HepG2 (cell line): Measurements from ENCODE around the gene GDF11. TPM values are rescaled to one million over a fixed set of nuclear protein-coding genes. Genes with fewer than 3 reads are reported as not detected.
A peak's percentile ranks its signal among the peaks of the same experiment; 100 is the strongest.

Experiments used
- KAT8 ChIP-seq: IDR thresholded peaks from 2 replicates; pipeline ENCODE4 v1.6.1; 2016; ENCODE audit warnings: missing genetic modification reagents, missing compliant biosample characterization
- MIER2 ChIP-seq: IDR thresholded peaks from 2 replicates; pipeline ENCODE4 v1.6.1; 2016; ENCODE audit warnings: missing biosample characterization, missing genetic modification reagents
- RFXAP ChIP-seq: sonication (generic); formaldehyde crosslinking; IDR thresholded peaks from 2 replicates; pipeline ENCODE4 v1.4.0; 2020; ENCODE audit warnings: missing genetic modification reagents, borderline replicate concordance
- ZNF337 ChIP-seq: sonication (generic); formaldehyde crosslinking; IDR thresholded peaks from 2 replicates; pipeline ENCODE4 v1.5.1; 2020; ENCODE audit warnings: missing genetic modification reagents, low read depth, mild to moderate bottlenecking, borderline replicate concordance
- ZSCAN9 ChIP-seq: IDR thresholded peaks from 2 replicates; pipeline ENCODE4 v1.6.1; 2016; ENCODE audit warnings: borderline replicate concordance
- polyA plus RNA-seq, 8 experiments: library from polyadenylated mRNA; depleted of rRNA in 3 of 8; stranded (reverse) in 7 of 8; unstranded in 1 of 8; fragments of >200 nt; fragmentation: Illumina TruSeq in 4 of 8; extraction: Trizol in 4 of 8; gene quantifications; 2 replicates each; pipeline versions ENCODE4 v1.2.1 to v1.2.3, GENCODE V29; 2011 to 2016; ENCODE audit warnings: low read depth in 4 of 8, missing spikeins in 1 of 8, mixed read lengths in 1 of 8; ENCODE audit not compliant: insufficient read depth in 1 of 8
- total RNA-seq, 5 experiments: library from RNA; depleted of rRNA; stranded (reverse); fragments of >200 nt; fragmentation: Illumina TruSeq; extraction: Trizol; gene quantifications; 2 replicates each; pipeline ENCODE4 v1.2.3, GENCODE V29; 2016; ENCODE audit warnings: low read depth in 1 of 5
- TF ChIP-seq, protein P1 (sequence below): sonication (generic); formaldehyde crosslinking; conservative IDR thresholded peaks from 2 replicates; pipeline ENCODE4 v1.5.0; 2020; ENCODE audit warnings: missing genetic modification reagents
- TF ChIP-seq, protein P2 (sequence below): sonication (generic); formaldehyde crosslinking; IDR thresholded peaks from 2 replicates; pipeline ENCODE4 v1.5.0; 2020; ENCODE audit warnings: mild to moderate bottlenecking, missing genetic modification reagents
- TF ChIP-seq, protein P3 (sequence below): sonication (generic); formaldehyde crosslinking; IDR thresholded peaks from 2 replicates; pipeline ENCODE4 v1.5.0; 2020; ENCODE audit warnings: missing genetic modification reagents
- TF ChIP-seq, protein P4 (sequence below): sonication (generic); formaldehyde crosslinking; IDR thresholded peaks from 2 replicates; pipeline ENCODE4 v1.4.0; 2020; ENCODE audit warnings: missing genetic modification reagents, borderline replicate concordance
- TF ChIP-seq, protein P5 (sequence below): sonication (generic); formaldehyde crosslinking; IDR thresholded peaks from 2 replicates; pipeline ENCODE4 v1.4.0; 2020; ENCODE audit warnings: missing genetic modification reagents
- TF ChIP-seq, protein P6 (sequence below): sonication (generic); formaldehyde crosslinking; IDR thresholded peaks from 2 replicates; pipeline ENCODE4 v1.5.0; 2020; ENCODE audit warnings: mild to moderate bottlenecking, missing genetic modification reagents
- TF ChIP-seq, protein P7 (sequence below): sonication (generic); formaldehyde crosslinking; IDR thresholded peaks from 2 replicates; pipeline ENCODE4 v1.8.1; 2023; ENCODE audit warnings: mild to moderate bottlenecking, inconsistent platforms, moderate library complexity, missing genetic modification reagents, borderline replicate concordance
- TF ChIP-seq, protein P8 (sequence below): sonication (generic); formaldehyde crosslinking; IDR thresholded peaks from 2 replicates; pipeline ENCODE4 v1.4.0; 2020; ENCODE audit warnings: missing genetic modification reagents

Gene GDF11
- total and polyA plus RNA-seq, 2 of the 13 experiments (the other 11 are each of a cell fraction or from before 2014, with no cell fraction given): 0.63 to 1.5 TPM

DNA sequence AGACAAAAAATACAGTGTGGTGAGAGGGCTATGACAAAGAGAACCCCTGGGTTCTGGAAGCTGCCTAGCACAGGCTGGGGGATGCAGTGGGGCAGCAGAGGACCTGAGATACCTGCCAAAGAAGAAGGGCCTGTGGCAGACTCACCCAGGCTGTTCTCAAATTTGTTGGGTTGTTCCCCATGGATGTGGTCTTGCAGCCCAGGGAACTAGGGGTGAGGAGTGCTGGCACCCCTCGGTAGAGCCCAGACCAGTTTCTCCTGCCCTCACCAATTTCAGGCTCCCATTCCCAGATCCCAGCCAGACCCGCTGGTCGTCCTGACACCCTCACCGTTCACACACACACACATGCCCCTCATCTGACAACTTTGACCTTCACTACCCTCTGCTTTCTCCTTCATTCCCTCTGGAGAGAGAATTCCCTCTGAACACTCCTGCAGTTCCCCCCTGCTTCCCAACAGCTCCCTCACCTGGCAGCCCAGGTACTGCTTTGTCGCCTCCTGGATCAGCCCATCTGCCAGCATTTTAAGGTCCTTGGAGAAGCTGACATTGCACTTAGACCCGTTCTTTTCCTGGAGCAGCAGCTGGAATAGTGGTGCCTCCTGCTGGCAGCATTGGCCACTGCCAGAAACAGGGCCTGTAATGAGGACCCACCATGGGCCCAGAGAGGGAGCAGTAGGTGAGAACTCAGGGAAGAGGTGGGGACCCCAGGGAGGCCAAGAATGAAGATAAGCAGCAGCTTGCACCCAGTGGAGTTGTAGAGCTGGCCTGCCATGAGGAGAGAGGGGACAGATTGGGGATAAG, 5.9 kb upstream of the GDF11 start (continued):
- TF ChIP-seq, protein P1, sequence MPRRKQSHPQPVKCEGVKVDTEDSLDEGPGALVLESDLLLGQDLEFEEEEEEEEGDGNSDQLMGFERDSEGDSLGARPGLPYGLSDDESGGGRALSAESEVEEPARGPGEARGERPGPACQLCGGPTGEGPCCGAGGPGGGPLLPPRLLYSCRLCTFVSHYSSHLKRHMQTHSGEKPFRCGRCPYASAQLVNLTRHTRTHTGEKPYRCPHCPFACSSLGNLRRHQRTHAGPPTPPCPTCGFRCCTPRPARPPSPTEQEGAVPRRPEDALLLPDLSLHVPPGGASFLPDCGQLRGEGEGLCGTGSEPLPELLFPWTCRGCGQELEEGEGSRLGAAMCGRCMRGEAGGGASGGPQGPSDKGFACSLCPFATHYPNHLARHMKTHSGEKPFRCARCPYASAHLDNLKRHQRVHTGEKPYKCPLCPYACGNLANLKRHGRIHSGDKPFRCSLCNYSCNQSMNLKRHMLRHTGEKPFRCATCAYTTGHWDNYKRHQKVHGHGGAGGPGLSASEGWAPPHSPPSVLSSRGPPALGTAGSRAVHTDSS (CRISPR knock-in tag): no peak
- TF ChIP-seq RFXAP (CRISPR knock-in tag) (no peak), ZSCAN9 (no peak), MIER2 (peak; percentile 38; the same call in 1 of the 2 replicates), ZNF337 (CRISPR knock-in tag) (no peak), KAT8 (CRISPR knock-in tag) (peak; percentile 43; the same call in 1 of the 2 replicates)
- TF ChIP-seq, protein P2, sequence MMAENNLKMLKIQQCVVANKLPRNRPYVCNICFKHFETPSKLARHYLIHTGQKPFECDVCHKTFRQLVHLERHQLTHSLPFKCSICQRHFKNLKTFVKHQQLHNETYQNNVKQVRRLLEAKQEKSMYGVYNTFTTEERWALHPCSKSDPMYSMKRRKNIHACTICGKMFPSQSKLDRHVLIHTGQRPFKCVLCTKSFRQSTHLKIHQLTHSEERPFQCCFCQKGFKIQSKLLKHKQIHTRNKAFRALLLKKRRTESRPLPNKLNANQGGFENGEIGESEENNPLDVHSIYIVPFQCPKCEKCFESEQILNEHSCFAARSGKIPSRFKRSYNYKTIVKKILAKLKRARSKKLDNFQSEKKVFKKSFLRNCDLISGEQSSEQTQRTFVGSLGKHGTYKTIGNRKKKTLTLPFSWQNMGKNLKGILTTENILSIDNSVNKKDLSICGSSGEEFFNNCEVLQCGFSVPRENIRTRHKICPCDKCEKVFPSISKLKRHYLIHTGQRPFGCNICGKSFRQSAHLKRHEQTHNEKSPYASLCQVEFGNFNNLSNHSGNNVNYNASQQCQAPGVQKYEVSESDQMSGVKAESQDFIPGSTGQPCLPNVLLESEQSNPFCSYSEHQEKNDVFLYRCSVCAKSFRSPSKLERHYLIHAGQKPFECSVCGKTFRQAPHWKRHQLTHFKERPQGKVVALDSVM (CRISPR knock-in tag): no peak
- TF ChIP-seq, protein P3, sequence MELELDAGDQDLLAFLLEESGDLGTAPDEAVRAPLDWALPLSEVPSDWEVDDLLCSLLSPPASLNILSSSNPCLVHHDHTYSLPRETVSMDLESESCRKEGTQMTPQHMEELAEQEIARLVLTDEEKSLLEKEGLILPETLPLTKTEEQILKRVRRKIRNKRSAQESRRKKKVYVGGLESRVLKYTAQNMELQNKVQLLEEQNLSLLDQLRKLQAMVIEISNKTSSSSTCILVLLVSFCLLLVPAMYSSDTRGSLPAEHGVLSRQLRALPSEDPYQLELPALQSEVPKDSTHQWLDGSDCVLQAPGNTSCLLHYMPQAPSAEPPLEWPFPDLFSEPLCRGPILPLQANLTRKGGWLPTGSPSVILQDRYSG (CRISPR knock-in tag): no peak
- TF ChIP-seq, protein P4, sequence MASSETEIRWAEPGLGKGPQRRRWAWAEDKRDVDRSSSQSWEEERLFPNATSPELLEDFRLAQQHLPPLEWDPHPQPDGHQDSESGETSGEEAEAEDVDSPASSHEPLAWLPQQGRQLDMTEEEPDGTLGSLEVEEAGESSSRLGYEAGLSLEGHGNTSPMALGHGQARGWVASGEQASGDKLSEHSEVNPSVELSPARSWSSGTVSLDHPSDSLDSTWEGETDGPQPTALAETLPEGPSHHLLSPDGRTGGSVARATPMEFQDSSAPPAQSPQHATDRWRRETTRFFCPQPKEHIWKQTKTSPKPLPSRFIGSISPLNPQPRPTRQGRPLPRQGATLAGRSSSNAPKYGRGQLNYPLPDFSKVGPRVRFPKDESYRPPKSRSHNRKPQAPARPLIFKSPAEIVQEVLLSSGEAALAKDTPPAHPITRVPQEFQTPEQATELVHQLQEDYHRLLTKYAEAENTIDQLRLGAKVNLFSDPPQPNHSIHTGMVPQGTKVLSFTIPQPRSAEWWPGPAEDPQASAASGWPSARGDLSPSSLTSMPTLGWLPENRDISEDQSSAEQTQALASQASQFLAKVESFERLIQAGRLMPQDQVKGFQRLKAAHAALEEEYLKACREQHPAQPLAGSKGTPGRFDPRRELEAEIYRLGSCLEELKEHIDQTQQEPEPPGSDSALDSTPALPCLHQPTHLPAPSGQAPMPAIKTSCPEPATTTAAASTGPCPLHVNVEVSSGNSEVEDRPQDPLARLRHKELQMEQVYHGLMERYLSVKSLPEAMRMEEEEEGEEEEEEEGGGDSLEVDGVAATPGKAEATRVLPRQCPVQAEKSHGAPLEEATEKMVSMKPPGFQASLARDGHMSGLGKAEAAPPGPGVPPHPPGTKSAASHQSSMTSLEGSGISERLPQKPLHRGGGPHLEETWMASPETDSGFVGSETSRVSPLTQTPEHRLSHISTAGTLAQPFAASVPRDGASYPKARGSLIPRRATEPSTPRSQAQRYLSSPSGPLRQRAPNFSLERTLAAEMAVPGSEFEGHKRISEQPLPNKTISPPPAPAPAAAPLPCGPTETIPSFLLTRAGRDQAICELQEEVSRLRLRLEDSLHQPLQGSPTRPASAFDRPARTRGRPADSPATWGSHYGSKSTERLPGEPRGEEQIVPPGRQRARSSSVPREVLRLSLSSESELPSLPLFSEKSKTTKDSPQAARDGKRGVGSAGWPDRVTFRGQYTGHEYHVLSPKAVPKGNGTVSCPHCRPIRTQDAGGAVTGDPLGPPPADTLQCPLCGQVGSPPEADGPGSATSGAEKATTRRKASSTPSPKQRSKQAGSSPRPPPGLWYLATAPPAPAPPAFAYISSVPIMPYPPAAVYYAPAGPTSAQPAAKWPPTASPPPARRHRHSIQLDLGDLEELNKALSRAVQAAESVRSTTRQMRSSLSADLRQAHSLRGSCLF: no peak
- TF ChIP-seq, protein P5, sequence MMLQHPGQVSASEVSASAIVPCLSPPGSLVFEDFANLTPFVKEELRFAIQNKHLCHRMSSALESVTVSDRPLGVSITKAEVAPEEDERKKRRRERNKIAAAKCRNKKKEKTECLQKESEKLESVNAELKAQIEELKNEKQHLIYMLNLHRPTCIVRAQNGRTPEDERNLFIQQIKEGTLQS (CRISPR knock-in tag): no peak
- TF ChIP-seq, protein P6, sequence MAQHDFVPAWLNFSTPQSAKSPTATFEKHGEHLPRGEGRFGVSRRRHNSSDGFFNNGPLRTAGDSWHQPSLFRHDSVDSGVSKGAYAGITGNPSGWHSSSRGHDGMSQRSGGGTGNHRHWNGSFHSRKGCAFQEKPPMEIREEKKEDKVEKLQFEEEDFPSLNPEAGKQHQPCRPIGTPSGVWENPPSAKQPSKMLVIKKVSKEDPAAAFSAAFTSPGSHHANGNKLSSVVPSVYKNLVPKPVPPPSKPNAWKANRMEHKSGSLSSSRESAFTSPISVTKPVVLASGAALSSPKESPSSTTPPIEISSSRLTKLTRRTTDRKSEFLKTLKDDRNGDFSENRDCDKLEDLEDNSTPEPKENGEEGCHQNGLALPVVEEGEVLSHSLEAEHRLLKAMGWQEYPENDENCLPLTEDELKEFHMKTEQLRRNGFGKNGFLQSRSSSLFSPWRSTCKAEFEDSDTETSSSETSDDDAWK: no peak
- TF ChIP-seq, protein P7, sequence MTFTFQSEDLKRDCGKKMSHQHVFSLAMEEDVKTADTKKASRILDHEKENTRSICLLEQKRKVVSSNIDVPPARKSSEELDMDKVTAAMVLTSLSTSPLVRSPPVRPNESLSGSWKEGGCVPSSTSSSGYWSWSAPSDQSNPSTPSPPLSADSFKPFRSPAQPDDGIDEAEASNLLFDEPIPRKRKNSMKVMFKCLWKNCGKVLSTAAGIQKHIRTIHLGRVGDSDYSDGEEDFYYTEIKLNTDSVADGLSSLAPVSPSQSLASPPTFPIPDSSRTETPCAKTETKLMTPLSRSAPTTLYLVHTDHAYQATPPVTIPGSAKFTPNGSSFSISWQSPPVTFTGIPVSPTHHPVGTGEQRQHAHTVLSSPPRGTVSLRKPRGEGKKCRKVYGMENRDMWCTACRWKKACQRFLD (CRISPR knock-in tag): no peak
- TF ChIP-seq, protein P8, sequence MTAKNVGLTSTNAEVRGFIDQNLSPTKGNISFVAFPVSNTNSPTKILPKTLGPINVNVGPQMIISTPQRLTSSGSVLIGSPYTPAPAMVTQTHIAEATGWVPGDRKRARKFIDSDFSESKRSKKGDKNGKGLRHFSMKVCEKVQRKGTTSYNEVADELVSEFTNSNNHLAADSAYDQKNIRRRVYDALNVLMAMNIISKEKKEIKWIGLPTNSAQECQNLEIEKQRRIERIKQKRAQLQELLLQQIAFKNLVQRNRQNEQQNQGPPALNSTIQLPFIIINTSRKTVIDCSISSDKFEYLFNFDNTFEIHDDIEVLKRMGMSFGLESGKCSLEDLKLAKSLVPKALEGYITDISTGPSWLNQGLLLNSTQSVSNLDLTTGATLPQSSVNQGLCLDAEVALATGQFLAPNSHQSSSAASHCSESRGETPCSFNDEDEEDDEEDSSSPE: no peak
